Keratinocyte (primary cell): ENCODE data around the gene TPO.

Source experiments
- CTCF ChIP-seq, 3 experiments: IDR thresholded peaks in 1 of 3; conservative IDR thresholded peaks in 1 of 3; optimal IDR thresholded peaks in 1 of 3; 2 replicates in 2 of 3; 3 replicates in 1 of 3; pipeline versions ENCODE3 to v1.5.1; 2011; ENCODE audit warnings: low read length in 3 of 3, mild to moderate bottlenecking in 3 of 3, moderate library complexity in 2 of 3, control low read depth in 1 of 3, inconsistent platforms in 1 of 3; ENCODE audit not compliant: insufficient read depth in 2 of 3; ENCODE audit errors: extremely low read depth in 1 of 3
- EZH2 ChIP-seq: IDR thresholded peaks from one replicate; pipeline ENCODE4 v1.6.1; 2012; ENCODE audit warnings: inconsistent platforms, mild to moderate bottlenecking, low read length, moderate library complexity

GRCh38 chr2:1572638-1573037, 159.4 kb downstream of the TPO start:
- TF ChIP-seq CTCF (optimal IDR thresholded peaks at IDR 0.05 in 1 of 3, IDR thresholded peaks at IDR 0.05 in 1 of 3, conservative IDR thresholded peaks at IDR 0.05 in 1 of 3; ENCODE audit: extremely low read depth in 1 of 3, insufficient read depth in 2 of 3, low read length in 3 of 3) (no peak), EZH2 (no peak)
